ENCODE measurements around the gene STEAP1B. TPM values are rescaled to one million over a fixed set of nuclear protein-coding genes. Genes with fewer than 3 reads are reported as not detected.
"Not testable (repeated sequence)": the region's sequence is repeated elsewhere in the genome, so short reads cannot be mapped to it uniquely, and the experiment has no call there.

Gene STEAP1B
- total RNA-seq, 1 donor from 2014 or later = not detected

DNA sequence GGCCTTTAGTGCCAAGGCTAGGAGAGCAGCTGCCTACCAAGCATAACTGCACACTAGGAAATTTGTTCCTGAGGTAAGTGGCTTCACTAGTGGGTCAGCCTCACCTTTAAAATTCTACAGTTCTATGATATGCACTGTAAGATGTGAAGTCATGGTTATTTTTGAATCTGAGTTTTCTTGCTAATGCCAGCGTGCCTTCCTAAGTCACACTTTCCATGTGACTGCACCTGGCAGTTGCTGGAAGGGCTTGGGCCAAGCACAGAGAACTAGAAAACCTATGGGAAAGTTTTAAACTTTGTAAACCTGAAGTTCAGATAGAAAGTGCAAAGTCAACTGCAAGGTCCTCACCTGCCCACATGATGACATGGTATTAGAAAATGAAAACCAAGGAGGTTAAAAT is 42.5 kb downstream of the STEAP1B start:
- TF ChIP-seq, protein P1, sequence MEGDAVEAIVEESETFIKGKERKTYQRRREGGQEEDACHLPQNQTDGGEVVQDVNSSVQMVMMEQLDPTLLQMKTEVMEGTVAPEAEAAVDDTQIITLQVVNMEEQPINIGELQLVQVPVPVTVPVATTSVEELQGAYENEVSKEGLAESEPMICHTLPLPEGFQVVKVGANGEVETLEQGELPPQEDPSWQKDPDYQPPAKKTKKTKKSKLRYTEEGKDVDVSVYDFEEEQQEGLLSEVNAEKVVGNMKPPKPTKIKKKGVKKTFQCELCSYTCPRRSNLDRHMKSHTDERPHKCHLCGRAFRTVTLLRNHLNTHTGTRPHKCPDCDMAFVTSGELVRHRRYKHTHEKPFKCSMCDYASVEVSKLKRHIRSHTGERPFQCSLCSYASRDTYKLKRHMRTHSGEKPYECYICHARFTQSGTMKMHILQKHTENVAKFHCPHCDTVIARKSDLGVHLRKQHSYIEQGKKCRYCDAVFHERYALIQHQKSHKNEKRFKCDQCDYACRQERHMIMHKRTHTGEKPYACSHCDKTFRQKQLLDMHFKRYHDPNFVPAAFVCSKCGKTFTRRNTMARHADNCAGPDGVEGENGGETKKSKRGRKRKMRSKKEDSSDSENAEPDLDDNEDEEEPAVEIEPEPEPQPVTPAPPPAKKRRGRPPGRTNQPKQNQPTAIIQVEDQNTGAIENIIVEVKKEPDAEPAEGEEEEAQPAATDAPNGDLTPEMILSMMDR (IDR thresholded peaks at IDR 0.05; ENCODE audit: partially characterized antibody, unreplicated experiment) = no peak
- peaks cover 7% of the 10 kb centered on the region for H3K4me1 Mint-ChIP-seq (ENCODE audit: low read depth, unreplicated experiment)
- no peaks in the 10 kb centered on the region for H3K36me3 Mint-ChIP-seq (ENCODE audit: unreplicated experiment)
- no peak overlapping the region for H3K4me3 Mint-ChIP-seq (ENCODE audit: unreplicated experiment)
- no peak for DNase-seq
- H3K27me3 Mint-ChIP-seq (ENCODE audit: unreplicated experiment) = no peaks in the 10 kb centered on the region
- peaks cover 2% of the 10 kb centered on the region for H3K9me3 Mint-ChIP-seq (ENCODE audit: unreplicated experiment)
- no peak overlapping the region for H3K27ac Mint-ChIP-seq (ENCODE audit: unreplicated experiment)

DNA sequence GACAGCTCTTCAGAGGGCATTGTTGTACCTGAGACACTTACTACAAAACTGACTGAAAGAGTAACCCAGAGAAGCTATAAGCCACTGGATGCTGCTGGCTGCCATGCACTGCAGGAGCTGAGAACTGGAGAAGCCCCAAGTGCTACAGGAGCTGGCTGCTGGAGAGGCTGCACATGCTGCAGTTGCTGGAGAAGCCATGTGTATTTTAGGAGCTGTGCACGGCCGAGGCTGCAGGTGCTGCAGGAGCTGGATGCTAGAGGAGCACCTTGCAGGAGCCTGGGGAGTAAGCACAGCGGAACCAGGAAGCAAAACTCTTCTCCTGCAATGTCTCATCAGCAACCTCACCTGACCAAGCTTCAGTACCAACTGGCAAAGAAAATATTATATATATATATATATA is 45.5 kb downstream of the STEAP1B start:
- H3K36me3 Mint-ChIP-seq (ENCODE audit: unreplicated experiment) = no peaks in the 10 kb centered on the region
- no peaks in the 10 kb centered on the region for H3K27me3 Mint-ChIP-seq (ENCODE audit: unreplicated experiment)
- H3K27ac Mint-ChIP-seq (ENCODE audit: unreplicated experiment) = no peak overlapping the region
- TF ChIP-seq, protein P1 (IDR thresholded peaks at IDR 0.05; ENCODE audit: partially characterized antibody, unreplicated experiment) = no peak
- H3K4me1 Mint-ChIP-seq (ENCODE audit: low read depth, unreplicated experiment) = peaks cover 15% of the 10 kb centered on the region
- peaks cover 2% of the 10 kb centered on the region for H3K9me3 Mint-ChIP-seq (ENCODE audit: unreplicated experiment)
- no peak overlapping the region for H3K4me3 Mint-ChIP-seq (ENCODE audit: unreplicated experiment)
- no peak for DNase-seq

DNA sequence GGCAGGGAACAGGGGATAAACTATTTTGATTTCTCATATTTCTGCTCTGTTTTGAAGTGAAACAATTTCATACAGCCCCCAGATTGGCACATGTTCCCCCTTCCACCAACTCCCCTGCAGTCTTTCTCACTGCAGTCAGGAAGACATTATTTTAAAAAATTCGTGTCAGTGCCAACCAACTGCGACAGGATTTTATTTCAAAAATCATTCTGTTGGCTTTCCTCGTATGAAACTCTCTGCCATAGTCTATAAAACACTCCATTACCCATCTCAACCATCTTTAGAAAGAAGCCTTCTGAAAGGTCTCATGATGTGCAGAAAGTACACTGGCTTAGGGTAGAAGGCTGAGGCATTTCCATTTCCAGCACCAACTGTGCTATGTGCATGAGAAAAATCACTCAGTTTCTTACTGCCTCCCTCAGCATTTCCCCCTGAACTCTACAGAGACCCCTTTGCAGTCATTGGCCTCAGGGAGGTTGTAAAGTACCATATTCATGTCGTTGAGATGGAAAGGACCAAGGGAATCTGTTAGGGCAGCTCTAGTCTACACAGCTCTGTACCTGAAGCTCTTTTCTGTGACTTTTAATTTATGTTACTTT is 46.9 kb downstream of the STEAP1B start:
- Mint-ChIP-seq H3K9me3 (ENCODE audit: unreplicated experiment) (peaks cover 2% of the 10 kb centered on the region), H3K27ac (ENCODE audit: unreplicated experiment) (no peak overlapping the region), H3K27me3 (ENCODE audit: unreplicated experiment) (no peaks in the 10 kb centered on the region), H3K4me3 (ENCODE audit: unreplicated experiment) (no peak overlapping the region), H3K4me1 (ENCODE audit: low read depth, unreplicated experiment) (peaks cover 15% of the 10 kb centered on the region), H3K36me3 (ENCODE audit: unreplicated experiment) (no peaks in the 10 kb centered on the region)
- TF ChIP-seq, protein P1 (IDR thresholded peaks at IDR 0.05; ENCODE audit: partially characterized antibody, unreplicated experiment) = no peak
- DNase-seq = no peak

DNA sequence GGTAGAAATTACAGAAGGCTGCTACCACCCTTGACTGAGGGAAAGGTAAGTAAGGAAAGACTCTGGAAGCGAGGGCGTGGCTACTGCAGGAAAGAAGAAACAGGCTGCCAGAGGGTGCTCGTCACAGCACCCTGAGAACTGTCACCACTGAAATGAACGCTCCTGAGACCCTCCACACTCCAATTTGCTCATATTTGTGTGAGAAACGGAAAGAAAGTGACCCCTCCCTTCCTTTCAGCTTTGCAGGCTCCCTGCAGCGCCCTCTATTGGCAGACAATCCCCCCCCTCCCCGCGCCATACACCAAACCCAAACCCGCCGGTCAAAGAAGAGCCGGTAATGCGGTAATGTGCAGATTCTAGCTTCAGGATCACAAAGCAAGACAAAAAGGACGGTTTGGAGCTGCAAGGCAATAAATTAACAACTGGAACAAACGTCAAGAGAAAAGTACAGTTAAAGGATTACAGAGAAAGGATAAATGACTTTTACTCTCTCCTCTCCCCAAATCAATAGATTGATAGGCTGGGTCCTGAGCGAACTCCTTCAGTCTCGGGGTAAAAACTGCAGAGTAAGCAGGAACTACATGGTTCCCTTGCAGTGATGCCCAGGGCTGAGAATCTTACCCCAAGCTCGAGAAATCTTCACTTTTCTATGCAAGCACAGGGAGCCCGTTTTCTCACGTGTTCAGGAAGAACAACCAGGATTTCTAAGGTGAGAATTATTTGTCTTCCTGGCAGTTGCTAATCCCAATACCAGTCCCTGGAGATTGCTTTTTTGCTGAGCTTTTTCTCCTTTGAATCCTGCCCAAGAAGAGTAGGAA is 47.6 kb downstream of the STEAP1B start:
- TF ChIP-seq, protein P1 (IDR thresholded peaks at IDR 0.05; ENCODE audit: partially characterized antibody, unreplicated experiment) = peak; percentile 89
- peak overlapping the region; percentile 50 for H3K27ac Mint-ChIP-seq (ENCODE audit: unreplicated experiment)
- peak overlapping the region; percentile 84 for H3K4me3 Mint-ChIP-seq (ENCODE audit: unreplicated experiment)
- H3K4me1 Mint-ChIP-seq (ENCODE audit: low read depth, unreplicated experiment) = peaks cover 15% of the 10 kb centered on the region
- H3K36me3 Mint-ChIP-seq (ENCODE audit: unreplicated experiment) = no peaks in the 10 kb centered on the region
- H3K27me3 Mint-ChIP-seq (ENCODE audit: unreplicated experiment) = no peaks in the 10 kb centered on the region
- peak; percentile 92 for DNase-seq
- peaks cover 2% of the 10 kb centered on the region for H3K9me3 Mint-ChIP-seq (ENCODE audit: unreplicated experiment)

DNA sequence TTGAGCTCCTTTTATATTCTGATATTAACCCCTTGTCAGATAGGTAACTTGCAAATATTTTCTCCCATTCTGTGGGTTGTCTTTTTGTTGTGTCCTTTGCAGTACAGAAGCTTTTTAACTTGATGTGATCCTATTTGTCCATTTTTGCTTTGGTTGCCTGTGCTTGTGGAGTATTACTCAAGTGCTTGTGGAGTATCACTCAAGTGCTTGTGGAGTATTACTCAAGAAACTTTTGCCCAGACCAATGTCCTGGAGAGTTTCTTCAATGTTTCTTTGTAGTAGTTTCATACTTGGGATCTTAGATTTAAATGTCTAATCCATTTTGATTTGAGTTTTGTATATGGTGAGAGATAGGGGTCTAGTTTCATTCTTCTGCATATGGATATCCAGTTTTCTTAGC is 50.0 kb downstream of the STEAP1B start:
- not testable (repeated sequence) for H3K9me3 Mint-ChIP-seq (ENCODE audit: unreplicated experiment); H3K27me3 Mint-ChIP-seq (ENCODE audit: unreplicated experiment)
- peaks cover 26% of the 10 kb centered on the region for H3K4me1 Mint-ChIP-seq (ENCODE audit: low read depth, unreplicated experiment)

More for the DNA sequence above, 50.0 kb downstream of the STEAP1B start:
- DNase-seq; H3K27ac Mint-ChIP-seq (ENCODE audit: unreplicated experiment); H3K36me3 Mint-ChIP-seq (ENCODE audit: unreplicated experiment); H3K4me3 Mint-ChIP-seq (ENCODE audit: unreplicated experiment): not testable (repeated sequence)
